GM19240 (cell line): ENCODE results near the gene DEPDC4.
"Not testable (repeated sequence)": the region's sequence is repeated elsewhere in the genome, so short reads cannot be mapped to it uniquely, and the experiment has no call there.

Experiments used
- DNase-seq: peaks from one replicate; pipeline ENCODE4 v3.0.0; 2011; ENCODE audit warnings: low spot score; ENCODE audit not compliant: insufficient read length

The DEPDC4 gene

GRCh38 chr12:100265107-100265506 lies 1.8 kb downstream of the DEPDC4 start:
- DNase-seq: not testable (repeated sequence)

- no peak for DNase-seq
These were observed 3.7 kb downstream of the DEPDC4 start for GRCh38 chr12:100263131-100263530.

GRCh38 chr12:100258127-100258526 lies 8.8 kb downstream of the DEPDC4 start:
- no peak for DNase-seq

- DNase-seq: no peak
These were observed 12.0 kb downstream of the DEPDC4 start for GRCh38 chr12:100254876-100255275.

- DNase-seq: no peak
These were observed 13.4 kb downstream of the DEPDC4 start for GRCh38 chr12:100253437-100253836.

GRCh38 chr12:100251917-100252316 lies 15.0 kb downstream of the DEPDC4 start:
- no peak for DNase-seq

- no peak for DNase-seq
These were observed 16.9 kb downstream of the DEPDC4 start for GRCh38 chr12:100249941-100250340.

- no peak for DNase-seq
These were observed 18.0 kb downstream of the DEPDC4 start for GRCh38 chr12:100248886-100249285.

- DNase-seq: no peak
These were observed 19.1 kb downstream of the DEPDC4 start for GRCh38 chr12:100247765-100248164.

- DNase-seq: no peak
These were observed 23.7 kb downstream of the DEPDC4 start for GRCh38 chr12:100243137-100243536.

GRCh38 chr12:100239589-100239988 lies 27.3 kb downstream of the DEPDC4 start:
- no peak for DNase-seq

GRCh38 chr12:100238801-100239200 lies 28.1 kb downstream of the DEPDC4 start:
- no peak for DNase-seq

GRCh38 chr12:100234591-100235304 lies 32.1 kb downstream of the DEPDC4 start:
- no peak for DNase-seq

- DNase-seq: no peak
These were observed 32.7 kb downstream of the DEPDC4 start for GRCh38 chr12:100234166-100234565.

- DNase-seq: not testable (repeated sequence)
These were observed 35.0 kb downstream of the DEPDC4 start for GRCh38 chr12:100231873-100232272.

GRCh38 chr12:100229876-100230275 lies 37.0 kb downstream of the DEPDC4 start:
- no peak for DNase-seq

- no peak for DNase-seq
These were observed 37.7 kb downstream of the DEPDC4 start for GRCh38 chr12:100229036-100229635.

GRCh38 chr12:100225491-100225890 lies 41.4 kb downstream of the DEPDC4 start:
- DNase-seq: no peak

GRCh38 chr12:100222173-100222572 lies 44.7 kb downstream of the DEPDC4 start:
- DNase-seq: not testable (repeated sequence)

- DNase-seq: no peak
These were observed 45.4 kb downstream of the DEPDC4 start for GRCh38 chr12:100221523-100221922.

- no peak for DNase-seq
These were observed 47.4 kb downstream of the DEPDC4 start for GRCh38 chr12:100219328-100220109.

- no peak for DNase-seq
These were observed 50.5 kb downstream of the DEPDC4 start for GRCh38 chr12:100216337-100216736.
